ENCODE data around the gene INAVA.

DNA sequence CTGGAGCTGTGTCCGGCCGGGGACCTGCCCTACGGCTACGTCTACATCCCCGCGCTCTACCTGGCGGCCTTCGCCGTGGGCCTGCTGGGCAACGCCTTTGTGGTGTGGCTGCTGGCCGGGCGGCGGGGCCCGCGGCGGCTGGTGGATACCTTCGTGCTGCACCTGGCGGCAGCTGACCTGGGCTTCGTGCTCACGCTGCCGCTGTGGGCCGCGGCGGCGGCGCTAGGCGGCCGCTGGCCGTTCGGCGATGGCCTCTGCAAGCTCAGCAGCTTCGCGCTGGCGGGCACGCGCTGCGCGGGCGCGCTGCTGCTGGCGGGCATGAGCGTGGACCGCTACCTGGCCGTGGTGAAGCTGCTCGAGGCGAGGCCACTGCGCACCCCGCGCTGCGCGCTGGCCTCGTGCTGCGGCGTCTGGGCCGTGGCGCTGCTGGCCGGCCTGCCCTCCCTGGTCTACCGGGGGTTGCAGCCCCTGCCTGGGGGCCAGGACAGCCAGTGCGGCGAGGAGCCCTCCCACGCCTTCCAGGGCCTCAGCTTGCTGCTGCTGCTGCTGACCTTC, 21.5 kb upstream of the INAVA start:
- TF ChIP-seq, protein P1, sequence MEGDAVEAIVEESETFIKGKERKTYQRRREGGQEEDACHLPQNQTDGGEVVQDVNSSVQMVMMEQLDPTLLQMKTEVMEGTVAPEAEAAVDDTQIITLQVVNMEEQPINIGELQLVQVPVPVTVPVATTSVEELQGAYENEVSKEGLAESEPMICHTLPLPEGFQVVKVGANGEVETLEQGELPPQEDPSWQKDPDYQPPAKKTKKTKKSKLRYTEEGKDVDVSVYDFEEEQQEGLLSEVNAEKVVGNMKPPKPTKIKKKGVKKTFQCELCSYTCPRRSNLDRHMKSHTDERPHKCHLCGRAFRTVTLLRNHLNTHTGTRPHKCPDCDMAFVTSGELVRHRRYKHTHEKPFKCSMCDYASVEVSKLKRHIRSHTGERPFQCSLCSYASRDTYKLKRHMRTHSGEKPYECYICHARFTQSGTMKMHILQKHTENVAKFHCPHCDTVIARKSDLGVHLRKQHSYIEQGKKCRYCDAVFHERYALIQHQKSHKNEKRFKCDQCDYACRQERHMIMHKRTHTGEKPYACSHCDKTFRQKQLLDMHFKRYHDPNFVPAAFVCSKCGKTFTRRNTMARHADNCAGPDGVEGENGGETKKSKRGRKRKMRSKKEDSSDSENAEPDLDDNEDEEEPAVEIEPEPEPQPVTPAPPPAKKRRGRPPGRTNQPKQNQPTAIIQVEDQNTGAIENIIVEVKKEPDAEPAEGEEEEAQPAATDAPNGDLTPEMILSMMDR (IDR thresholded peaks at IDR 0.05) = no peak
- TF ChIP-seq POLR2A (IDR thresholded peaks at IDR 0.05) = no peak

Data from Peyer's patch (tissue), 4 donors.